Activated CD4-positive, alpha-beta T cell treated with anti-CD3 and anti-CD28 coated beads, Interleukin-2, amount 50 U/mL, for 16 hours (primary cell): ENCODE results near the gene F7.
A peak's percentile ranks its signal among the peaks of the same experiment; 100 is the strongest.

Experiments
- DNase-seq: peaks from one replicate; pipeline ENCODE4 v3.0.0-alpha.2; 2020

The F7 gene

GRCh38 chr13:113119822-113120189 lies 14.2 kb downstream of the F7 start:
- no peak for DNase-seq

GRCh38 chr13:113120300-113121182 lies 14.9 kb downstream of the F7 start:
- no peak for DNase-seq

- DNase-seq = no peak
Measured at GRCh38 chr13:113121183-113121927, 15.8 kb downstream of the F7 start.

DNA sequence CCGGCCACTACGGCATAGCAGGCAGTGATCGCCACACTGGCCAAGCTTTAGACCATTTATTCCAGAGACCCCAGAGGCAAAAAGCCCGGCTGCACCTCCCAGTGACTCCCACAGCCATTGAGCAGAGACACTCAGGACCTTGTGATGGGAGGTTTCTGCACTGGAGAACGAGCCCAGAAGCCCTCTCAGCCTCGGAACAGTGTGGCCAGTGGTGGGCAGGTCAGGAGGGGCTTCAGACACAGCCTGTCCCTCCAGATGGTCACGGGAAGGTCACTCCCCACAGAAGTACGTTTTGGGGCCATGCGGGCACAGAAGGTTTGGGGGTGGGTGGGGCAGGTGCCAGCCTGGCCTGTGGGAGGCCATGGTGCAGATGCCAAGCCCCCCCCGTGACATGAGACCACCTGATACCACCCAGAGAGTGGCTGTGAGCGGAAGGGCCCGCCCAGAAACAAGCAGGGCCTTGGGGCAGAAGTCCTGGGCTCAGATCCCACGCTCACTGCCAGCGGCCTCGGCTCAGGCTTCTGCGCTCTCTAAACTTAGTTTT lies 16.4 kb downstream of the F7 start:
- no peak for DNase-seq

- DNase-seq = no peak
Measured at GRCh38 chr13:113122550-113123225, 17.1 kb downstream of the F7 start, which contains the start of gene F10. Gene F10 (plus strand): TSS chr13:113122799. CDS start chr13:113122856, 57 bp downstream.

- no peak for DNase-seq
Measured at GRCh38 chr13:113123226-113124201, 17.9 kb downstream of the F7 start.

GRCh38 chr13:113124211-113124970 lies 18.8 kb downstream of the F7 start:
- no peak for DNase-seq

- DNase-seq = no peak
Measured at GRCh38 chr13:113125506-113126264, 20.1 kb downstream of the F7 start.

DNA sequence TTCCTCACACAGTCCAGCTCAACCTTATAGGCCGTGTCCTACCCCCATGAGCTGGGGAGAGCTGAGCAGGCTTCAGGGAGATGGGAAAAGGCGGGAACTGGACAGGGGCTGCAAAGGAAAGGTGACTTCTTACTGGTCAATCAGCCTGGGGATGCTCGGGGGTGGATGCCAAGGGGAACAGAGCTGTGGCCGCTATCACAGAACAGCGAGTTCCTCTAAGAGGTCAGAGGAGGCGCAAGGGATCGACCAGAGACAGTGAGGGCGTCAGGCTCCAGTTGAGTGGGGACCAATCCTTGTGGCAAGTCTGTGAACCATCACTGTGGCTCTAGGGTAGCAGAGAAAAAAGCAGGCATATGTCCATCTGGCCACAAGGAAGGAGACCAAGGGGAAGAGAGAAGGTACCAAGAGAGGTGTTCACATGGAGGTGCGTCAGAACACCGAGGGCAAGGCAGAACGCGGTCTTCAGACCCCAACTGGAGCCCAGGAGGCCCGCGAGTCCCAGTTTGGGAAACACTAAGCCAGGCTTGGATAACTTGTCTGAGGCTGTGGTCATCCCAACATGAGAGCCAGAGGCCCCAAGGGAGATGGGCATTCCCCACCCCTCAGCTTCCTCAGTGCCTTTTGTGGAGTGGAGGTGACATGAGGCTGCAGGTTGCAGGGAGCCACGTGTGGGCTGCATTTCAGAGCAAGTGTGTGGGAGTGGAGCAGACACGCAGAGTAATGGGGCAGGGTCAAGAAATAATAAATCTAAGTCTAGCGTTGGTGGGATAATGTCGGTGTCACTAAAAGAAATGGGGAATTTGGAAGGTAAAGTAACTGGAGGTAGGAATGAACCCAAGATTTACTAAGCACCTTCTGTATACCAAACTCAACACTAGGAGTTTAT lies 20.9 kb downstream of the F7 start:
- no peak for DNase-seq

DNA sequence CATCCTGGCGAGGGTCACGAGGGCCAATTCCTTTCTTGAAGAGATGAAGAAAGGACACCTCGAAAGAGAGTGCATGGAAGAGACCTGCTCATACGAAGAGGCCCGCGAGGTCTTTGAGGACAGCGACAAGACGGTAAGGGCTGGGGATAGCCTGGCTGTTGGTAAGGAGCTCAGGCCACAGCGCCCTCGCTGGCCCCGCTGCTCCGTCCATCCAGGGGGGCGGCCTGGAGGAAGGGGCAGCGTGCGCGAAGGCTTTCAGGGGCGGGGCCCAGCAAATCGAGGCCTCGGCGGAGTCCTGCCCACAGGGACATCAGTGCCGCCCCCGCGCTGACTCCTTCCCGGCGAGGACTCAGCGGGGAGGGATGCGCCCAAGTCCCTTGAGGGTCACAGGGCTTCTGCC lies 23.9 kb downstream of the F7 start:
- no peak for DNase-seq

DNA sequence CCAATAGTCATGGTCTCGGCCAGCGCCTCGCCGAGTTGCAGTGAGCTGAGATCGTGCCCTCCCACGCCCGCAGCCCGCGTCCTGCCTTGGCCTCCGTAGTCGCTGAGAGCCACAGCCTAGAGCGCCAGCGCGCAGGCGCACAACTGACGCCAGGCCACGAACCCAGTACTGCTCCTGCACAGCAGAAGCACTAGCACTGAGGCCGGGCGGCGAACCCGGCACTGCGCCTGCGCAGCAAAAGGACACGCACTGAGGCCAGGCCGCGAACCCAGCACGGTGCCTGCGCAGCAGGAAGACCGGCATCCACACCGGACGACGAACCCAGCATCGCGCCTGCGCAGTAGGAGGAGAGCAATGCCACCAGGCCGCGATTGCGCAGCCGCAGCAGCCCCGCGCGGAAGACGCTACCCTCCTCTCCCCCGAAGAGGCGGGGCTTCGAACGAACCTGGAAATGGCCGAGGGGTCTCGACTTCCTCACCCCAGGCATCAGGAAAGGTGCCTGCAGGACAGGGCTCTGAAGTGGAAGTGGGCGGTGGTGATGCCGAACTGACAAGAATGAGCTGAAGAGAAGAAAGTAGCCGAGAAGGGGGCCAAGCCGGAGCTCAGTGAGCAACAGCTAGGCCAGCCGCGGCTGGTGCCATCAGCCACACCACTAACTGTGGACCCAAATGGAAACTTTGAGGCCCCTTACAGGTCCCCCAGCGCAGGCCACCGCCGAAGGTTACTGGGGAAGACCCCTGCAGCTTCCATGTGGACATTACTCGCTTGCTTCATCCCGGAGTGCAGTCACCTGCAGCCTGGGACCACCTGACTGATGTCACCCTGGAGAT lies 24.5 kb downstream of the F7 start:
- DNase-seq = peak; percentile 25

GRCh38 chr13:113135281-113135760 lies 29.7 kb downstream of the F7 start:
- DNase-seq = no peak

- DNase-seq = no peak
Measured at GRCh38 chr13:113137691-113138298, 32.2 kb downstream of the F7 start.

- DNase-seq = no peak
Measured at GRCh38 chr13:113138792-113139551, 33.4 kb downstream of the F7 start.

- DNase-seq = no peak
Measured at GRCh38 chr13:113139577-113139976, 34.0 kb downstream of the F7 start.

DNA sequence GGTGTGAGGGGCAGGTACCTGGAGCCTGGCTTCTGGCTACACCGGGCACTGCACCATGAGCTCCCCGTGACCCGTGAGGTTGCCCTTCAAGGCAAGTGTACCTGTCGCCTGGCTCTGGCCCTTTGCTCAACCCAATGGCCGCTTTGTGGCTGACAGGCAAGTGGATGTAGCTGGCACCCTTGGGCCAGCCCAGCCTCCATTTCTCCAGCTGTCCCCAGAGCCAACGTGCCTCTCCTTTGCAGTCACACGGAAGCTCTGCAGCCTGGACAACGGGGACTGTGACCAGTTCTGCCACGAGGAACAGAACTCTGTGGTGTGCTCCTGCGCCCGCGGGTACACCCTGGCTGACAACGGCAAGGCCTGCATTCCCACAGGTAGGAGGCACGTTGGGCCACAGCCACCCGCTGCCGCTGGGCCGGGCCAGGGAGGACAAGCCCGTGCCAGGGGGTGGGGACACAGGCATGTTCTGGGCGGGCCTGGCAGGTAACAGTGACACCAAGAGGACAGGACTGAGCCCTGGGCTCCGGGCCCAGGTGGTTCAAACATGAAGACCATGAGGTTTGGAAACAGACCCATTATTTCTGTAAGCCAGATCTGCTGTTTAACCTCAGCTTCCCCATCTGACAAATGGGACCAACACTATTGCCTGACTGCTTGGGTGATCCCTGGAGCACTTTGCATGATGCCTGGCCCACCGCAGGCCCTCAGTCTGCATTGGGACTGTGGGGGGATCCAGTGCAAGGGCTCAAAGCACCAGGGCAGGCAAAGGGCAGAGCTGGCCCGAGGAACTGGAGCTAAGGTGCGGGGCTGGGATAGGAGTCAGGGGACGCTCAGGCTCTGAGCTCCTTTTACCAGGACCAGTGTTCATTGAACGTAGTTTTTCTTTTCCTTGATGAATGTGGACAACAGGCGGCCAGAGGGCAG lies 35.3 kb downstream of the F7 start:
- DNase-seq = no peak
